ENCODE measurements around the gene TRMT44.

The TRMT44 gene

DNA sequence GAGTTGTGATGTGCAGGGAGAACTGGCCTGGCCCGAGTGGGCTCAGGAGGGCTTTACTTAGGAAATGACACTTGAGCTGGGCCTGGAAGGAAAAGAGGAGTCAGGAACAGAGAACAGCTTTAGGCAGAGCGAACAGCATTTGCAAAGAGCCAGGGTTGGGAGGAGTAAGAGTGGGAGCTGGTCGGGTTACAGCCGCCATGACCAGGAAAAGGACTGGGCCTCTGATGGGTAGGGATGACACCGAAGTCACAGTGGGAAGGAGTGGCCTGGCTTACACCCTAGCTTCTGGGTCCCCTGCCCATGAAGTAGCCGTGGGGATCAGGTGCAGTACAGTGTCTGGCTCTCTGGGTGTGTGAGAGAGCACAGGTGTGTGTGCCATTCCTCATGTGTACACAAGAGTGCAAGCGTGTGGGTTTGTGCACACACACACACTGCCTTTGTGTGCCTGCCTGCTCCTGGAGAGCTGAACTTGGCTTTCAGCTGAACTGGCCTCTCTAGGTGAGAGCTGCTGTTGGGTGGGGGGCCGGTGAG is 31.6 kb downstream of the TRMT44 start:
- TF ChIP-seq, protein P1, sequence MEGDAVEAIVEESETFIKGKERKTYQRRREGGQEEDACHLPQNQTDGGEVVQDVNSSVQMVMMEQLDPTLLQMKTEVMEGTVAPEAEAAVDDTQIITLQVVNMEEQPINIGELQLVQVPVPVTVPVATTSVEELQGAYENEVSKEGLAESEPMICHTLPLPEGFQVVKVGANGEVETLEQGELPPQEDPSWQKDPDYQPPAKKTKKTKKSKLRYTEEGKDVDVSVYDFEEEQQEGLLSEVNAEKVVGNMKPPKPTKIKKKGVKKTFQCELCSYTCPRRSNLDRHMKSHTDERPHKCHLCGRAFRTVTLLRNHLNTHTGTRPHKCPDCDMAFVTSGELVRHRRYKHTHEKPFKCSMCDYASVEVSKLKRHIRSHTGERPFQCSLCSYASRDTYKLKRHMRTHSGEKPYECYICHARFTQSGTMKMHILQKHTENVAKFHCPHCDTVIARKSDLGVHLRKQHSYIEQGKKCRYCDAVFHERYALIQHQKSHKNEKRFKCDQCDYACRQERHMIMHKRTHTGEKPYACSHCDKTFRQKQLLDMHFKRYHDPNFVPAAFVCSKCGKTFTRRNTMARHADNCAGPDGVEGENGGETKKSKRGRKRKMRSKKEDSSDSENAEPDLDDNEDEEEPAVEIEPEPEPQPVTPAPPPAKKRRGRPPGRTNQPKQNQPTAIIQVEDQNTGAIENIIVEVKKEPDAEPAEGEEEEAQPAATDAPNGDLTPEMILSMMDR (IDR thresholded peaks at IDR 0.05), result no peak
- Histone ChIP-seq H3K27ac (no peak overlapping the region), H3K9me3 (no peaks in the 10 kb centered on the region), H3K27me3 (no peaks in the 10 kb centered on the region), H3K36me3 (peaks cover 44% of the 10 kb centered on the region), H3K4me1 (ENCODE audit: control insufficient read depth in 1 of 2, insufficient read depth in 1 of 2, low read depth in 1 of 2, low read length in 1 of 2) (peaks cover 8 to 10% of the 10 kb centered on the region in 2 experiments), H3K4me3 (ENCODE audit: low read depth in 1 of 2, low read length in 1 of 2) (no peak overlapping the region)

DNA sequence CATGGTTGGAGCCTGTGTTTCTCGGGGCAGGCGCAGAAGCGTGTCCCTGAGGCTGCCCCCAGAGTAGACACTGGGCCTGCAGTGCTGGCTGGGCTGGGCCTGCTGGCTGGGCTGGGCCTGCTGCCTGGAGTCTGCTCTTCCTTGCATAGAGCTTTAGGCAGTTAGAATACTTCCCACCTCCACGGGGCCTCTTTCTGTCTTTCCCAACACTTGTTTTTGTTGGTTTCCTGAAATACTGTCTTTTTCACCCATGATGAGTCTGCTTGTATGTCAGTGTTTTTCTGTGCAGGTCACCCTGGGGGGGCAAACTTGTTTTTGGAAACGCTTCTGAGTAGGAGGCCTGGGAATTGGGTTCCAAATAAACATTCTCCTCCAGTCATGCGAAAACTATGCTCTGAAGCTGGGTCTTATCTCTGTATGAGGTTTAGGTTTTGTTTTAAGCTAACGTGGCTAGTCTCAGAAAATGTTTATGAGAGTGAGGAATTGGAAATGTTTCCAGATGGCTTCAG is 32.2 kb downstream of the TRMT44 start:
- H3K4me1 ChIP-seq (ENCODE audit: control insufficient read depth in 1 of 2, insufficient read depth in 1 of 2, low read depth in 1 of 2, low read length in 1 of 2), result peaks cover 8 to 10% of the 10 kb centered on the region in 2 experiments
- no peaks in the 10 kb centered on the region for H3K27me3 ChIP-seq
- H3K36me3 ChIP-seq, result peaks cover 42% of the 10 kb centered on the region
- H3K9me3 ChIP-seq, result no peaks in the 10 kb centered on the region
- H3K4me3 ChIP-seq (ENCODE audit: low read depth in 1 of 2, low read length in 1 of 2), result no peak overlapping the region
- no peak overlapping the region for H3K27ac ChIP-seq
- TF ChIP-seq, protein P1 (IDR thresholded peaks at IDR 0.05), result no peak

DNA sequence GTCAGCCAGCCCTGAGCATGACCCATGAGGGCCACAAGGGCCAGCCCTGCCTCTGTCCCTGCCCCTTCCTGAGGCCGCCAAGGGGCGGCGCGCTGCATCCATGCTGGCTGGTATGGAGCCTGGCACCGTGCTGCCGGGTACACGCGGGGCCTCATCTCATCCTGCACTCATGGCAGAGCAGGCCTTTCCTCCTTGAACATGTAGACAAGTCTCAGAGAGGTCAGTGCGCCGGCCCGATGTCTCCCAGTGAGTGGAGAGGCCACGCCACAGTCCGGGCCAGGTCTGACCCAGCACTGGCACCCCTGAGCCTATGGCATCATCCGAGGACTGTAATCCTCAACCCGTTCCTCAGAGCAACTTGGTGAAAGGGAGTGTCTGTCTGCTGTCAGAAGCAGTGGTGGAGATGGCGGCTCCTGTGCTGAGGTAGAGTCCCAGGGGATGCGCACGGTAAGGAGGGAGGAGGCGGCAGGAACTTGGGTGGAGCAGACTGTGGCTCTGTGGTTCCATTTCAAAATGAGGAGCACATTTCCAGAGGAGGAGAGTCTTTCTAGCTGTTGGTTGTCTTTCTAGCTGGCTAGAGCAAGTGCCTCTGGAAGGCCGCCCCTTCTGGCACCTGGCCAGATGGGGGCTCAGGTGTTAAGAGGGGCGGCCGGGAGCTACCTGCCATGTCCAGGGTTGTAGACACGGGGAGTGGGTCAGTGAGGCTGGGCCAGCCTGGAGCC is 32.8 kb downstream of the TRMT44 start:
- H3K4me3 ChIP-seq (ENCODE audit: low read depth in 1 of 2, low read length in 1 of 2), result no peak overlapping the region
- TF ChIP-seq, protein P1 (IDR thresholded peaks at IDR 0.05), result no peak
- no peaks in the 10 kb centered on the region for H3K9me3 ChIP-seq
- no peak overlapping the region for H3K27ac ChIP-seq
- H3K36me3 ChIP-seq, result peaks cover 36% of the 10 kb centered on the region
- no peaks in the 10 kb centered on the region for H3K27me3 ChIP-seq
- H3K4me1 ChIP-seq (ENCODE audit: control insufficient read depth in 1 of 2, insufficient read depth in 1 of 2, low read depth in 1 of 2, low read length in 1 of 2), result peaks cover 8 to 10% of the 10 kb centered on the region in 2 experiments

DNA sequence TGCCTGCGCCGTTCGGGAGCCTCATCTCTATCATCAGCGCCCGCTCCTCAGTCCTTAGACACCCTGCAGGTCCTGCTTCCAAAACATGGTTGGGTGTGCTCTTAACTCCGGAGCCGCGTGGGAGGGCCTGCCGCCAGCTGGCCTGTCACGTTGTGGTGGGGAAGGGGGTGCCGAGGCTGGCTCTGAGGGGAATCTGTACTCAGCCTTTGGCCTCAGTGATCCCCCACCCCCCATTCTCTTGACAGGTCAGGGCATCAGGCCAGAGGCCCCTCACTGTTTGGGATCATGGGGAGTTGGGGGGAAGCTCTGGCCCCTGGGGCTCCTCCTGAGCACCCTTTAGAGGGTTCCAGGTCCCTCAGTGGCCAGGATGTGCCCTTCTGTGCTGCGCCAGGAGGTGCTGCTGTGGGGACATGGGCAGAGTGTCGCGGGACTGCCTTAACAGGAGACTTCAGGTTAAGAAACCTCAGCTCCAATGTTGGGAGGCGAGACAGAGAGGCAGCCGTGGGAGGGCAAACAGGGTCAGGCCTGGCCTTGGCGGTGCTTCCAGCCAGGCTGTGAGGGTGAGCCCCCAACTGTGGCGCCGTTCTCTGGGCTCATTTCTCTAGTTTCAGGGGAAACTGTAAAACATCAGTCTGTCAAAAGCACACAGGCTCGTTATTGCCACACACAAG is 33.5 kb downstream of the TRMT44 start:
- Histone ChIP-seq H3K4me3 (ENCODE audit: low read depth in 1 of 2, low read length in 1 of 2) (no peak overlapping the region), H3K27ac (no peak overlapping the region), H3K27me3 (no peaks in the 10 kb centered on the region)

DNA sequence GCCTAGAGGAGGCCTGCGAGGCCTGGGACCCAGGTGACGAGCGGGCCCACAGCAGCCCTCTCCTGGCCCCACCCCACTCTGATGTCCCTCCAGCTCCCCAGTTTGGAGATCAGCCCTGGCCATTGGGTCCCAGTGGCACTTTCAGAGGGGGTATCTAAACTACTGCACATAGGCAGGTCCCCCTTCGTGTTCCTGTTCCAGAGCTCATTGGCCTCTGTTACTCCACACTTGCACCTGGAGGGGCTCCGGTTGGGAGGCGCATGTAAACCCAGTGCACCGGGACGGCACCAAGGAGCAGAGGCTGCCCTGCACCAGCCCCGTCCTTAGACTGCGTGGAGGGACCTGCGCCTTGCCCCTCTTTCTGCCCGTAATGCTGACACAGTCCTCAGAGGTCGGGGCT is 34.3 kb downstream of the TRMT44 start:
- H3K4me1 ChIP-seq (ENCODE audit: control insufficient read depth in 1 of 2, insufficient read depth in 1 of 2, low read depth in 1 of 2, low read length in 1 of 2), result peaks cover 4 to 10% of the 10 kb centered on the region in 2 experiments
- peaks cover 30% of the 10 kb centered on the region for H3K36me3 ChIP-seq
- H3K9me3 ChIP-seq, result no peaks in the 10 kb centered on the region
- H3K27ac ChIP-seq, result no peak overlapping the region
- TF ChIP-seq, protein P1 (IDR thresholded peaks at IDR 0.05), result no peak
- H3K27me3 ChIP-seq, result no peaks in the 10 kb centered on the region
- H3K4me3 ChIP-seq (ENCODE audit: low read depth in 1 of 2, low read length in 1 of 2), result no peak overlapping the region

More for the DNA sequence above, 33.5 kb downstream of the TRMT44 start:
- Histone ChIP-seq H3K4me1 (ENCODE audit: control insufficient read depth in 1 of 2, insufficient read depth in 1 of 2, low read depth in 1 of 2, low read length in 1 of 2) (peaks cover 4 to 10% of the 10 kb centered on the region in 2 experiments), H3K9me3 (no peaks in the 10 kb centered on the region), H3K36me3 (peaks cover 36% of the 10 kb centered on the region)
- TF ChIP-seq, protein P1 (IDR thresholded peaks at IDR 0.05), result no peak
